Measurements from ENCODE around the gene FAAP20.

DNA sequence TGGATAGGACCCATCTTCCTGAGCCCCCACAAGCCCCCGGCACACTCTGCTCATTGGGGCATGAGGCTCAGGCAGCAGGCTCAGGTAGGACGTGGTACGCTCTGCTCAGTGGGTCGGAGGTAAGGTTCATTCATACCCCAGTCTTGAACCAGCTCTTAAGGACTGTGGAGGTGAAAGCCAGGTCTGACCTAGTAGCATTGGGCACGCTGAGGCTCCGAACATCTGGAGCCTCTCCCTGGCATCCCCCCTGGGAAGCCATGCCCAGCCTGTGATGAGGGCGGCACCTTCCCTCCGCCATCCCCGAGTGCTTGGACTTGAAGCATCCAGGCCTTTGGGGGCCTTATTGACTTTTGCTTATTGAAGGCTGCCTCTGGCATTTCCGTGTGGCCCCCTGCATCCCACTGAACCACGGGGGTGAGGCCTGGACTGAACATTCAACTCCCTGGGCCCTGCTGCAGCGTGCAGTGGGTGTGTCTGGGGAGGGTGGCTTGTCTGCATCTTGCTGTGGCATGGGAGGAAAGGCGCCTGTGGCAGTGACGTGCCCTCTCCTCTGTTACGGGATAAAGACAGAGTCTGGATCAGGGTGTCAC is 50.0 kb downstream of the FAAP20 start:
- TF ChIP-seq CTCF (IDR thresholded peaks at IDR 0.05; ENCODE audit: low read length) = no peak
- TF ChIP-seq EZH2phosphoT487 (IDR thresholded peaks at IDR 0.05; ENCODE audit: low read length) = no peak
- TF ChIP-seq EZH2 (optimal IDR thresholded peaks at IDR 0.05; ENCODE audit: low read depth, low read length) = no peak
